C4-2B (cell line): ENCODE measurements around the gene SERPINB1.

Experiments used
- H3K27ac ChIP-seq: fragments of 450-650 bp; 2 replicates; pipeline ENCODE4 v1.5.1; 2017
- ZFX ChIP-seq: fragments of 450-650 bp; IDR thresholded peaks from 2 replicates; pipeline ENCODE4 v1.6.1; 2017
- TF ChIP-seq, protein P1 (sequence below): fragments of 450-650 bp; conservative IDR thresholded peaks from 2 replicates; pipeline ENCODE4 v1.5.1; 2017; ENCODE audit warnings: mild to moderate bottlenecking

Gene SERPINB1

DNA sequence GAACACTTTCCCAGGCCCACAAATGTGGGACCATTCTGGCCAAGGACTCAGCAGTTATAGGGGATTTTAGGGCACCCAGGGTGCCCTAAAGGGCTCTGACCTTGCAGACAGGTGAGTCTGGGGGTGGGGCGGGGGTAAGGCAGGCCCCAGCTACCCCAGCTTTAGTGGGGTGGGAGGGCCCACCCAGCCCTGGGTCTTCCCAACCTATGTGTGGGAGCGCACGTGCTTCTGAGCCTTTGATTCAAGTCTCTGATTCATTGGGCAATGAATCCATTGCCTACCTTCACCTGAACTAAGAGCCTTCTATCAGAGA lies 958 bp downstream of the SERPINB1 start:
- H3K27ac ChIP-seq, result no peak overlapping the region
- TF ChIP-seq ZFX, result no peak
- TF ChIP-seq, protein P1, sequence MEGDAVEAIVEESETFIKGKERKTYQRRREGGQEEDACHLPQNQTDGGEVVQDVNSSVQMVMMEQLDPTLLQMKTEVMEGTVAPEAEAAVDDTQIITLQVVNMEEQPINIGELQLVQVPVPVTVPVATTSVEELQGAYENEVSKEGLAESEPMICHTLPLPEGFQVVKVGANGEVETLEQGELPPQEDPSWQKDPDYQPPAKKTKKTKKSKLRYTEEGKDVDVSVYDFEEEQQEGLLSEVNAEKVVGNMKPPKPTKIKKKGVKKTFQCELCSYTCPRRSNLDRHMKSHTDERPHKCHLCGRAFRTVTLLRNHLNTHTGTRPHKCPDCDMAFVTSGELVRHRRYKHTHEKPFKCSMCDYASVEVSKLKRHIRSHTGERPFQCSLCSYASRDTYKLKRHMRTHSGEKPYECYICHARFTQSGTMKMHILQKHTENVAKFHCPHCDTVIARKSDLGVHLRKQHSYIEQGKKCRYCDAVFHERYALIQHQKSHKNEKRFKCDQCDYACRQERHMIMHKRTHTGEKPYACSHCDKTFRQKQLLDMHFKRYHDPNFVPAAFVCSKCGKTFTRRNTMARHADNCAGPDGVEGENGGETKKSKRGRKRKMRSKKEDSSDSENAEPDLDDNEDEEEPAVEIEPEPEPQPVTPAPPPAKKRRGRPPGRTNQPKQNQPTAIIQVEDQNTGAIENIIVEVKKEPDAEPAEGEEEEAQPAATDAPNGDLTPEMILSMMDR, result no peak

DNA sequence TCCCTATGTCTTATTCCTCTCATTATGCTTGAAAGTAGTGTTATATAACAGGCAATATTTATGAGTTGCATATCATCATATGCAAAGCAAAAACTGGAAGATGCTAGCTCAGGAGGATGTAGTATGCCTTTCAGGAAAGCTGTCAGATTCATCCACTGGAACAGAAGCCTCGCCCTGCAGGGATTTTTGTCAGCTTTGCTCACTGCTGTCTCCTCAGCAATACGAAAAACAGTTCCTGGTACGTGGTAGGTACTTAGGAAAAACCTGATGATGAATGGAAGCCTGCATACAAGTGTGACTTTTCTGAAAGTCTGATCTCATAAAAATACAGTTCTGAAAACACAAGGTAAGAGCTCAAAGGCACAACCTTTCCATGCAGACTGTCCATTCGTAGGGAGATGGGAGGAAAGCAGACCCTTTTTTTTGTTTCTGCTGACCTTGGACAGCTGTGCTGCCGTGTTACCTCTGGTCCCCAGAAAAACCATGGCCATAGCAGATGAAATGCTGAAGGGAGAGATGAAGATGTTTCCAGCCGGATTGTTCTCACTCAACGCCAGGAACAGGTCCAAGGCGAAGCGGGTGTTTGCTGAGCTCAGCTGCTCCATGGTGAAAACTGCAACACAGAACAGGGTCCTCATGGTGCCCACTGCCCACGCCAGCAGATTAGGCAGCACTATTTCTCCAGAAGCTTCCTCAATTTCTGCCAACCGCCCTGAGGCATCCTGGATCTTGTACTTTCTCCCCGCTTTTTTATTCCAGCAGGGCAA lies 1.5 kb downstream of the SERPINB1 start:
- TF ChIP-seq, protein P1, result no peak
- TF ChIP-seq ZFX, result no peak
- peak overlapping the region; percentile 40; the same call in 1 of the 2 replicates for H3K27ac ChIP-seq

DNA sequence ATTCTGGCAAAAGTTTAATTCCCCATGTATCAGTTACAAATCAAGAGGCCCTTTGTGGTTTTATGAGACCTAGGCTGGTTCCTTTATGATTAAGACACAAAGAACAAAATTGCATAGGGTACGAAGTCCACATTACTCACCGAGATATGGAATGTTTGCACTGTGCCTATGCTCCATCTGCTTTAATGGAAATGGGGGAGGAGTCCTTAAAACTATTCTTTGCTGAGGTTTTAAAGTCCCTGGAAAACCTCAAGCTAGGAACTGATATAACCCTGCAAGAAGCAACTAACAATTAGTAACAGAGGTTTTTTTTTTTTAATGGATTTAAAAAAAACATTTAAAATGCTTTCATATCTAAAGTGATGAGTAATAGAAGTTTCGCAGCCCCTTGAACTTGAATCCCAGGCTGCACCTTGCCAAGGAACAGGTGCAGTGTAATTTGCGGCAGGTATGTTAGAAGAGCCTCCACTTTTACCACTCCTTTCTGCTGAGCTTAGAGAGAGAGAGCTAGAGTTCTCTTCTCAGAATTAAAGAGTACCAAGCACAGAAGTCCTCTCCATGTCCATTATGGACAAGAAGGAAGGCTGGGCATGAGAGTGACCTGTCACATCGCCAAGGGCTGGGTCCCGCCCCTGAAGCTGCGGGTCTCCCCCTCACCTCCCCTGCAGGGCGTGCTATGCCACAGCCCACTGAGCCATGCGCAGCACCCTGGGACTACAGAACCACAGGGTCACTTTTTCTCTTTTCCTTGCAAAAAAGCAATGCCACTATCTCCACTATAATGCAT lies 2.3 kb downstream of the SERPINB1 start:
- H3K27ac ChIP-seq, result peak overlapping the region; percentile 40; the same call in 1 of the 2 replicates
- TF ChIP-seq, protein P1, result no peak
- TF ChIP-seq ZFX, result no peak

DNA sequence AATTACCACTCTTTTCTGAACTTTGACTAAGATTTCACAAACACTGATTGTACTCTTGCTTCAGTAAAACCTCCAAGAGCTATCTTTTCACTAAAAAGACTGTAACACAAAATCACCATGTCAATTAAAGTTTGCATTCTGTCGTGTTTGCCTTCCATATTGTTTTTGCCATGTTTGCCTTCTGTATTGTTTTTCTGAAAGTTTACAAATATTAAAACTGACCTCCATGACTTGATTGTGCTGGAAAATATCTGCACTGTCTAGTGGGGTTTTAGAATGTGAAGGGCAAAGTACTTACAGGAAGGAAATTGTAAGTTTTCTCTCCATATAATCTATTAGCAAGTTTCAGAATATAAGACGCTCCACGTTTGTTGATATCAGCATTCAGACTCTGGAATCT lies 3.4 kb downstream of the SERPINB1 start:
- no peak for TF ChIP-seq ZFX
- TF ChIP-seq, protein P1, result no peak
- H3K27ac ChIP-seq, result no peak overlapping the region

DNA sequence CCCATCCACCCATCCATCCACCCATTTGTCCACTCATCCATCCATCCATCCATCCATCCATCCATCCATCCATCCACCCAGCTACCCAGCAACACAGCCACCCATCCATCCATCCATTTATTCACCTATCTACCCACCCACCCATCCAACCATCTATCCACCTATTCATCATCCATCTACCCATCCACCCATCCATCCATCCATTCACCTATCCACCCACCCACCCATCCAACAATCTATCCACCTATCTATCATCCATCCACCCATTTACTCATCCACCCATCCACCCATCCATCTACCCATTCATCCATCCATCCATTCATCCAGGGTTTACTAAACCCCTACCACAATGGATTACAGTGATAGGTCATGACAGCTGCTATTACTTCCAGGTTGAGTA lies 7.4 kb downstream of the SERPINB1 start:
- H3K27ac ChIP-seq, result no peak overlapping the region
- TF ChIP-seq, protein P1, result no peak
- no peak for TF ChIP-seq ZFX

DNA sequence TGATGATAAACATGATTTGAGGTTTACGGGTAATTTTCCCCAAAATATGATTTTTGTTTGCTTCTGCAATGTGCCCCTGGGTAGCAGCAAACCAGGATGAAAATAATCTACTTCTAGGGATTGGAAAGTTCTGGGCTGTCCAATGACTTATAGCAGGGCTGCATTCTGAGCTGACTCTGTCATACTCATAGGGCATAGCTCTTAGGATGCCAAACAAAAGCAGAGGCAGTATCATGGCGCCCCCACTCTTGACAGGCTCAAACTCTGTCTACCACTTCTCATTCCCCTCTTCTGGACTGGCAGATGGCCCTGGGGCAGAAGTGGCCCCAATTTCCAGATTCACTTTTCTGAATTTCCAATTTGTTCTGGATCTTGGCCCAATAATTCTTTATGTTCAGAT lies 10.3 kb downstream of the SERPINB1 start:
- H3K27ac ChIP-seq, result no peak overlapping the region
- TF ChIP-seq ZFX, result no peak
- TF ChIP-seq, protein P1, result no peak

DNA sequence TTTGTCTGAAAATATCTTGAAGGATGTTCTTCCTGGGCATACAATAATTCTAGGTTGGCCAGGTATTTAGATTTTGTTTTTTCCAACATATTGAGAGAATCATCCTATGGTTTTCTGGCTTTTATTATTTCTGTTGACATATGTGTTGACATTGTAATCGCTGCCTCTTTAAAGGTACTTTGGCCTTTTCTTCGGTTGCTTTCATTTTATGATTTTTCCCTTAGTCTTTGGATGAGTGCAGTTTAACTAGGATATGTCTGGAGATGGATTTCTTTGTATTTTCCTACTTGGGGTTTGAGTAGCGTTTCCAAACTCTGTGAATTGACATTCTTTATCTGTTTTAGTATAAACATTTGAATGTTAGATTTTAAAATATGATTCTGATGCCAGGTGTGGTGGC lies 11.5 kb downstream of the SERPINB1 start:
- H3K27ac ChIP-seq, result no peak overlapping the region
- TF ChIP-seq ZFX, result no peak
- TF ChIP-seq, protein P1, result no peak
